A549 (cell line): Measurements from ENCODE around the gene GRM7.

Source experiments
- CBX8 ChIP-seq: fragments of 200-600 bp; sonication (generic); IDR thresholded peaks from 2 replicates; pipeline ENCODE4 v1.6.1; 2016
- EP300 ChIP-seq, 2 experiments: fragments of >200 bp; sonication (Bioruptor Twin); formaldehyde crosslinking; IDR thresholded peaks; 2 replicates in 1 of 2; 3 replicates in 1 of 2; pipeline ENCODE4 v1.6.1; 2016 to 2017
- FOSL2 ChIP-seq, 2 experiments: fragments of 450-650 bp in 1 of 2; fragments of >200 bp in 1 of 2; sonication (Bioruptor Twin) in 1 of 2; formaldehyde crosslinking; IDR thresholded peaks; 2 replicates each; pipeline versions ENCODE4 v1.5.0 to v1.6.1; 2016 to 2020; ENCODE audit warnings: mild to moderate bottlenecking in 1 of 2, moderate library complexity in 1 of 2
- HDAC2 ChIP-seq: fragments of 200-600 bp; sonication (generic); IDR thresholded peaks from 2 replicates; pipeline ENCODE4 v1.6.1; 2016
- JUN ChIP-seq, 2 experiments: fragments of >200 bp; sonication (Bioruptor Twin); formaldehyde crosslinking; IDR thresholded peaks; 2 replicates in 1 of 2; 3 replicates in 1 of 2; pipeline ENCODE4 v1.6.1; 2016 to 2017
- KDM5A ChIP-seq: fragments of 200-600 bp; sonication (generic); IDR thresholded peaks from 2 replicates; pipeline ENCODE4 v1.6.1; 2016; ENCODE audit warnings: antibody characterized with exemption, mild to moderate bottlenecking
- MAFK ChIP-seq: fragments of 450-650 bp; IDR thresholded peaks from 2 replicates; pipeline ENCODE4 v1.6.1; 2014; ENCODE audit not compliant: partially characterized antibody
- ZFP36 ChIP-seq: fragments of 450-650 bp; IDR thresholded peaks from 2 replicates; pipeline ENCODE4 v1.6.1; 2014; ENCODE audit warnings: borderline replicate concordance; ENCODE audit not compliant: partially characterized antibody
- ZSCAN20 ChIP-seq: fragments of 250-450 bp; sonication (Bioruptor Pico); IDR thresholded peaks from 2 replicates; pipeline ENCODE4 v1.8.0; 2022; ENCODE audit warnings: mild to moderate bottlenecking, moderate library complexity
- TF ChIP-seq, protein P1 (sequence below): fragments of >200 bp; sonication (Bioruptor Twin); formaldehyde crosslinking; IDR thresholded peaks from 3 replicates; pipeline ENCODE4 v1.5.1; 2016

DNA sequence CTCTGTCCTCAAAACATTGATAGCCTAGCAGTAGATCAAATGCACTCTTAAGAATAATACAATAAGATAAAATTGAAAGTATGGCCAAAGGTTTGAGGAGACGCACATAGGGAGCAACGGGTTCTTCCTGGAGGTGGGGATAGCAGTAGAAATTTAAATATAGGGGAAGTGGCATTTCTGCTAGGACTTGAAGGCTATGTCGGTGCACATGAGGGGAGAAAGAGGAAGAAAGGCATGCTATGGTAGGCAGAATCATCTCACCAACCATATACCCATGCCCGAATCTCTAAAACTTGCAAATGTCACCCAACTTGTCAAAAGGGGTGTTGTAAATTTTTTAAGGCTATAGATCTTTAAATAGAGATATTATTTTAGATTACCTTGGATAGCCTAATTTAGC lies 905.6 kb downstream of the GRM7 start:
- TF ChIP-seq ZSCAN20 (no peak), EP300 (IDR thresholded peaks at IDR 0.05) (no peak), FOSL2 (IDR thresholded peaks at IDR 0.05) (no peak), FOSL2 (CRISPR knock-in tag; IDR thresholded peaks at IDR 0.05) (no peak), CBX8 (no peak), ZFP36 (no peak), MAFK (no peak), JUN (IDR thresholded peaks at IDR 0.05) (no peak), HDAC2 (no peak), KDM5A (no peak)
- TF ChIP-seq, protein P1, sequence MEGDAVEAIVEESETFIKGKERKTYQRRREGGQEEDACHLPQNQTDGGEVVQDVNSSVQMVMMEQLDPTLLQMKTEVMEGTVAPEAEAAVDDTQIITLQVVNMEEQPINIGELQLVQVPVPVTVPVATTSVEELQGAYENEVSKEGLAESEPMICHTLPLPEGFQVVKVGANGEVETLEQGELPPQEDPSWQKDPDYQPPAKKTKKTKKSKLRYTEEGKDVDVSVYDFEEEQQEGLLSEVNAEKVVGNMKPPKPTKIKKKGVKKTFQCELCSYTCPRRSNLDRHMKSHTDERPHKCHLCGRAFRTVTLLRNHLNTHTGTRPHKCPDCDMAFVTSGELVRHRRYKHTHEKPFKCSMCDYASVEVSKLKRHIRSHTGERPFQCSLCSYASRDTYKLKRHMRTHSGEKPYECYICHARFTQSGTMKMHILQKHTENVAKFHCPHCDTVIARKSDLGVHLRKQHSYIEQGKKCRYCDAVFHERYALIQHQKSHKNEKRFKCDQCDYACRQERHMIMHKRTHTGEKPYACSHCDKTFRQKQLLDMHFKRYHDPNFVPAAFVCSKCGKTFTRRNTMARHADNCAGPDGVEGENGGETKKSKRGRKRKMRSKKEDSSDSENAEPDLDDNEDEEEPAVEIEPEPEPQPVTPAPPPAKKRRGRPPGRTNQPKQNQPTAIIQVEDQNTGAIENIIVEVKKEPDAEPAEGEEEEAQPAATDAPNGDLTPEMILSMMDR: no peak
